Forelimb muscle (tissue), 1 donor: Measurements from ENCODE around the gene DHX35. TPM values are rescaled to one million over a fixed set of nuclear protein-coding genes. Genes with fewer than 3 reads are reported as not detected.

Experiments
- DNase-seq: peaks from one replicate; pipeline ENCODE4 v3.0.0-alpha.2; 2013; ENCODE audit warnings: low read depth
- polyA plus RNA-seq: library from polyadenylated mRNA; unstranded; fragments of 120-200 nt; gene quantifications from one replicate; pipeline ENCODE4 v1.2.1, GENCODE V29; 2013; ENCODE audit not compliant: insufficient read length

Gene DHX35
- polyA plus RNA-seq, 1 donor = 8.3 TPM

GRCh38 chr20:39066471-39067242, 104.5 kb downstream of the DHX35 start:
- no peak for DNase-seq

- DNase-seq = no peak
These were observed 105.5 kb downstream of the DHX35 start for GRCh38 chr20:39067526-39068216.

- DNase-seq = no peak
These were observed 107.8 kb downstream of the DHX35 start for GRCh38 chr20:39069976-39070375.

GRCh38 chr20:39070484-39071231, 108.5 kb downstream of the DHX35 start:
- no peak for DNase-seq

- DNase-seq = no peak
These were observed 110.0 kb downstream of the DHX35 start for GRCh38 chr20:39072132-39072531.

- no peak for DNase-seq
These were observed 110.5 kb downstream of the DHX35 start for GRCh38 chr20:39072653-39073052.

GRCh38 chr20:39075731-39076130, 113.6 kb downstream of the DHX35 start:
- DNase-seq = no peak

GRCh38 chr20:39076958-39077357, 114.8 kb downstream of the DHX35 start:
- DNase-seq = no peak

GRCh38 chr20:39080326-39080725, 118.2 kb downstream of the DHX35 start:
- no peak for DNase-seq

- DNase-seq = peak; percentile 45
These were observed 119.1 kb downstream of the DHX35 start for GRCh38 chr20:39081255-39081654.

GRCh38 chr20:39082622-39083398, 120.7 kb downstream of the DHX35 start:
- no peak for DNase-seq

- DNase-seq = no peak
These were observed 121.6 kb downstream of the DHX35 start for GRCh38 chr20:39083761-39084160.

GRCh38 chr20:39089029-39089428, 126.9 kb downstream of the DHX35 start:
- no peak for DNase-seq

Other genes with a start within 250 kb of the DHX35 start
- not detected for gene SLC32A1, start 237.9 kb upstream of the DHX35 start, polyA plus RNA-seq
- gene ACTR5, start 213.9 kb upstream of the DHX35 start, polyA plus RNA-seq = 5.9 TPM
- gene PPP1R16B, start 156.6 kb upstream of the DHX35 start, polyA plus RNA-seq = 4.8 TPM
- gene FAM83D, start 35.9 kb upstream of the DHX35 start, polyA plus RNA-seq = 5.5 TPM